Activated CD4-positive, alpha-beta T cell treated with anti-CD3 and anti-CD28 coated beads, Interleukin-2, amount 50 U/mL, for 24 hours (primary cell): ENCODE data around the gene GFER.
A peak's percentile ranks its signal among the peaks of the same experiment; 100 is the strongest.

Source experiments
- DNase-seq, 2 donors: peaks; one replicate each; pipeline ENCODE4 v3.0.0-alpha.2; 2020; ENCODE audit warnings: low read depth in 1 of 2, low spot score in 1 of 2

The GFER gene

GRCh38 chr16:1990351-1991134 is 6.5 kb downstream of the GFER start:
- no peak for DNase-seq

- DNase-seq: no peak
These were observed 7.2 kb downstream of the GFER start for GRCh38 chr16:1991135-1991551.

- no peak for DNase-seq
These were observed 7.6 kb downstream of the GFER start for GRCh38 chr16:1991588-1991947.

GRCh38 chr16:1991948-1992703 is 8.1 kb downstream of the GFER start:
- DNase-seq: peak; percentile 94 to 97

GRCh38 chr16:1992704-1993317 is 8.8 kb downstream of the GFER start:
- DNase-seq: no peak

GRCh38 chr16:1993731-1994131 is 9.7 kb downstream of the GFER start:
- DNase-seq: no peak

- no peak for DNase-seq
These were observed 13.7 kb downstream of the GFER start for GRCh38 chr16:1997494-1998359.

- no peak for DNase-seq
These were observed 14.4 kb downstream of the GFER start for GRCh38 chr16:1998360-1998835.

GRCh38 chr16:1998852-1999801 is 15.1 kb downstream of the GFER start:
- DNase-seq: no peak

- DNase-seq: no peak
These were observed 16.0 kb downstream of the GFER start for GRCh38 chr16:1999866-2000514.

- no peak for DNase-seq
These were observed 17.0 kb downstream of the GFER start for GRCh38 chr16:2001035-2001434.

GRCh38 chr16:2001456-2002355 is 17.7 kb downstream of the GFER start:
- no peak for DNase-seq

- DNase-seq: no peak
These were observed 18.6 kb downstream of the GFER start for GRCh38 chr16:2002406-2003230.

GRCh38 chr16:2003231-2003826 is 19.3 kb downstream of the GFER start:
- DNase-seq: no peak

- DNase-seq: peak; percentile 72 to 81
These were observed 20.0 kb downstream of the GFER start for GRCh38 chr16:2003827-2004641.

- DNase-seq: no peak
These were observed 21.0 kb downstream of the GFER start for GRCh38 chr16:2004795-2005517.
